Dermis microvascular lymphatic vessel endothelial cell (primary cell): ENCODE results near the gene FGFRL1. TPM values are rescaled to one million over a fixed set of nuclear protein-coding genes. Genes with fewer than 3 reads are reported as not detected.
A peak's percentile ranks its signal among the peaks of the same experiment; 100 is the strongest.

Experiments
- DNase-seq, 2 donors: peaks; one replicate each; pipeline versions ENCODE4 v3.0.0 to v3.0.0-alpha.2; 2010; ENCODE audit warnings: low read depth in 2 of 2
- total RNA-seq: library from RNA; depleted of rRNA; stranded (reverse); fragments of >200 nt; gene quantifications from 2 replicates; pipeline ENCODE4 v1.2.1, GENCODE V29; 2014

FGFRL1 gene
- total RNA-seq, 1 donor from 2014 or later, result 6.2 TPM

DNA sequence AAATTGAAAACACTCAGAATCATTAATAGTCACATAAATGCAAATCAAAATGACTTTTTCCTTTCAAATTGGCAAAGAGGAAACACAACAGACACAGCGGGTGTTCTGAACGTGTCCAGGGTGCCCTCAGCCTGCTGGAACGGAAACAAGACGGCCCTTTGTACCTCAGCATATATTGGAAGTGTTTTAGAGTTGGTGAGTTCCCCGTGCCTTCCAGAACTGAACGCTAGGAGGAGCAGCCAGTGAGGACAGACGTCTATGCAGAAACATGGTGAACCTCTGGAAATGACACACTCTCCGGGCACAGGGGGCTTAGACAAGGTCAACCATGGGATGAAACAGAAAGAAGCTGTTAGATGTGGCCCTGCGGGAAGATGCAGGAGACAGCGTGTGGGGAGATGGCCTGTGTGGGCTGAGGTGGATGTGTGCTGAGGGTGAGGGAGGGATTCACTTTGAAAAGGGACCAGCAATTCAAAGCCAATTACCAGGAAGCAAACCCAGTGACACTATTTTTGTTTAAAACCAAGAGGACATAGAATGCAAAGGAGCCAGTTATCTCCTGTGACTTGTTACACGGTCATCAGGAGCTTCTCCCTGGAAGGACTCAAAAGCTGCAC, 61.5 kb downstream of the FGFRL1 start:
- peak; percentile 39 to 68 for DNase-seq

DNA sequence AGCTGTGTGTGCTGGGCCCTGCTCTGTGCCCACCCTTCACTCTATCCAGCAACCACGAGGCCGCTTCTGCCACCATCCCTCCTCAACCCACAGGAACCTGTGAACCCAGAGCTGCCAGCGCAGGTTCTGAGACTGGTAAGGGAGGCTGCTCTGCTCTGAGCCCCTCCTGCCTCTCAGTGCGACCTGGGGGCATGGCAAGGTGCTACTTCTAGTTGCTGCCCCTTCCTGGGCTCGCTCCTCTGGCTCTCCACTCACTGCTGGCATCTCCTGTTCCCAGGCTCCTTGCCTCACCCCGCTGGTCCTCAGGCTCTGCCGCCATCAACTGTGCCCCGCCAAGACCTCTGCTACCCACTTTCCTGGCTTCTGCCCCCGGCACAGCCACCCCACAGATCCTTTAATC, 62.7 kb downstream of the FGFRL1 start:
- no peak for DNase-seq

GRCh38 chr4:1075225-1075624, 63.8 kb downstream of the FGFRL1 start:
- no peak for DNase-seq

DNA sequence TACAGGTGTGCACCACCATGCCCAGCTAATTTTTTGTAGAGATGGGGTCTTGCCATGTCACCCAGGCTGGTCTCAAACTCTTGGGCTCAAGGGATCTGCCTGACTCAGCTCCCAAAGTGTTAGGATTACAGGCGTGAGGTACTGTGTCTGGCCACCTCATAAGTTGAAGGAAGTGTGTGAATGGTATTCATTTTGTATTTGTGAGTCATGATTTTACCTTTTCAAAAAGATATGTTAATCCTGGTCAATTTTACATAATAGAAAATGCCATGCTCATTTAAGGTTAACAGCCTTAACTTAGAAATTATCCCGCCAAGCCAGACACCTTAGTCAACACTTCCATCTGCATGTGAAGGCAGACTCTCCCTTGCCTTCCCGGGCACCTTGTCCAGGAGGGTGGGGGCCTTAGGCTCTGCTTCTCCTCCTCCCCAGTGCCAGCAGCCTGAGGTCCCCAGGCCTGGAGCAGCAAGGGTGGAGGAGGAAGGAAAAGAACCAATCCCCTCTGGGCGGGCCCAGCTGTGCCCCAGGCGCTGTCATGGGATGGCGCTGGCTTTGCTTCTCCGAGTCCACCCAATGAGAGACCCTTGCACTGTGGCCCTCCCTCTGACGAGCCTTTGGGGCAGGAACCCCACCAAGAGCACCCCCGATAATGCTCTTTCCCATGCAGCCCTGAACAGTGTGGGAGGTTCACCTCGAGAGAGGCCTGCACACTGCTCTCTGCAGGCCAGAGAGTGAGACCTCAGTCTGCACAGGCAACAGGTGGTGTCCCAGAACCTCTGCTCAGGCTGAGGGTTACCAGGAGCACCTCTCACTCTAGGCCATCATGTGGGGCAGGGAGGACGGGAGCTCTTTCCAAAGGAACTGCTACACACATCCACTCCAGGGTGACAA, 64.6 kb downstream of the FGFRL1 start:
- DNase-seq, result no peak

Other genes starting within 250 kb of the FGFRL1 start
- under 0.01 TPM in 1 of 2 replicates, not detected in the other for gene CPLX1, start 185.5 kb upstream of the FGFRL1 start, total RNA-seq
- gene GAK, start 79.3 kb upstream of the FGFRL1 start, total RNA-seq, result 45.1 and 77.1 TPM in 2 replicates
- 7.6 and 13.8 TPM in 2 replicates for gene TMEM175, start 79.2 kb upstream of the FGFRL1 start, total RNA-seq
- gene DGKQ, start 38.1 kb upstream of the FGFRL1 start, total RNA-seq, result 13.2 and 20.9 TPM in 2 replicates
- gene IDUA, start 24.6 kb upstream of the FGFRL1 start, total RNA-seq, result 5.4 and 10.5 TPM in 2 replicates
- 0.13 TPM in 2 replicates for gene SLC26A1, start 18.2 kb upstream of the FGFRL1 start, total RNA-seq
- 0.25 and 0.39 TPM in 2 replicates for gene RNF212, start 101.9 kb downstream of the FGFRL1 start, total RNA-seq
- gene SPON2, start 161.0 kb downstream of the FGFRL1 start, total RNA-seq, result 0.26 and 0.76 TPM in 2 replicates
- gene CTBP1, start 237.5 kb downstream of the FGFRL1 start, total RNA-seq, result 211 and 274 TPM in 2 replicates